Gastroesophageal sphincter (tissue), 4 donors: ENCODE results near the gene MAGI3. TPM values are rescaled to one million over a fixed set of nuclear protein-coding genes. Genes with fewer than 3 reads are reported as not detected.

Experiments used
- ATAC-seq: fragments of 150-250 bp; one replicate; pipeline ENCODE4 v1.9.1; 2016; ENCODE audit warnings: mild to moderate bottlenecking, moderate library complexity
- H3K27ac ChIP-seq, 4 donors: fragments of 200-600 bp; sonication (generic) in 3 of 4; 1 replicate in 3 of 4; 2 replicates in 1 of 4; pipeline ENCODE4 v1.5.1; 2016 to 2019
- H3K27me3 ChIP-seq: fragments of 200-600 bp; sonication (generic); one replicate; pipeline ENCODE4 v1.5.1; 2019
- H3K36me3 ChIP-seq, 2 donors: fragments of 200-600 bp; sonication (generic); one replicate each; pipeline ENCODE4 v1.5.1; 2019; ENCODE audit warnings: control low read depth in 1 of 2
- H3K4me1 ChIP-seq, 3 donors: fragments of 200-600 bp; sonication (generic); 1 replicate in 2 of 3; 2 replicates in 1 of 3; pipeline ENCODE4 v1.5.1; 2016 to 2019; ENCODE audit warnings: control low read depth in 2 of 3
- H3K4me3 ChIP-seq, 2 donors: fragments of 200-600 bp; sonication (generic); one replicate each; pipeline ENCODE4 v1.5.1; 2019; ENCODE audit warnings: mild to moderate bottlenecking in 1 of 2, moderate library complexity in 1 of 2
- H3K9me3 ChIP-seq, 3 donors: fragments of 200-600 bp; sonication (generic); one replicate each; pipeline ENCODE4 v1.5.1; 2017 to 2019; ENCODE audit warnings: control low read depth in 2 of 3
- CTCF ChIP-seq, 4 experiments: fragments of 200-600 bp in 2 of 4; fragments of 450-650 bp in 2 of 4; sonication (generic) in 1 of 4; IDR thresholded peaks; one replicate each; pipeline ENCODE4 v1.5.1; 2017 to 2019; ENCODE audit warnings: antibody characterized with exemption in 4 of 4, mild to moderate bottlenecking in 2 of 4, moderate library complexity in 2 of 4
- EP300 ChIP-seq: sonication (generic); formaldehyde crosslinking; IDR thresholded peaks from one replicate; pipeline ENCODE4 v1.6.1; 2017; ENCODE audit warnings: antibody characterized with exemption, mild to moderate bottlenecking
- POLR2A ChIP-seq, 2 donors: fragments of 450-650 bp; IDR thresholded peaks; one replicate each; pipeline ENCODE4 v1.6.1; 2017; ENCODE audit warnings: antibody characterized with exemption in 2 of 2, mild to moderate bottlenecking in 2 of 2, moderate library complexity in 1 of 2
- POLR2AphosphoS5 ChIP-seq: sonication (generic); formaldehyde crosslinking; IDR thresholded peaks from one replicate; pipeline ENCODE4 v1.6.1; 2017; ENCODE audit warnings: antibody characterized with exemption
- WGBS, 2 donors: methylation state at CpG; one replicate each; pipeline ENCODE4 v1.1.5; 2018; ENCODE audit warnings: low coverage in 1 of 2; 5-methylcytosine and 5-hydroxymethylcytosine counted together
- total RNA-seq, 4 donors: library from RNA; depleted of rRNA; stranded (reverse); fragments of >200 nt; gene quantifications; one replicate each; pipeline ENCODE4 v1.1.0, GENCODE V29; 2016

The MAGI3 gene
- total RNA-seq, 4 donors from 2014 or later, result 18.2 to 26.6 (median 22.7) TPM

DNA sequence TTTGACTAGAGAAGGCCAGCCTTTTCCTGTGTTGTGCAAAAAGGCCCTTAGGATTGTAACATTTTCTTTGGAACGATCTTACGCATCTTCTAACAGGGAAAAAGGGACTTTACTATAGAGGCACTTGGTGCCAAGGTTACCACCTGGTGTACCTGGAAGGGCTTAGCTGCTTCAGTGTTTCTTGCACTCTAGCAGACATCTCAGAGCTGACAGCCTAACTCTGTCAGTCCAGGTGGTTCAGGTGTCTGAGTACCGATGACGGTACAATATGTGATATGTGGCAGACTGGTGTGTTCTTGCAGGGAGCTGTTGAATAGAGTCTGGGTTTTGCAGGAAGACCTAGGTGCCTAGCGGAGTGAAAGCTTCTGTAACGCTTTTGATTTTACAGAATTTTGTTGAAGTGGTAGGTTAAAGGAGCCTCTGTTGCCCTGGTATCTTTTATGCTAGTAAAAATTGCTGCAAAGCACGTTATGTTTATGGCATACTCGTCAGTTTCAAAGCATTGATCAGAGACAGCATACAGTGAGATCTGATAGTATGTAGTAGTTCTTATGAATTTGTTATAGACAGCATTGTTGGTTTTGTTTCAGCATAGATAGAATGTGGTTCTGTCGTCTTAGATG, 1.4 kb downstream of the MAGI3 start:
- TF ChIP-seq POLR2A (IDR thresholded peaks at IDR 0.05), result no peak
- TF ChIP-seq POLR2AphosphoS5, result no peak
- TF ChIP-seq CTCF (IDR thresholded peaks at IDR 0.05), result no peak
- TF ChIP-seq EP300, result no peak
- Histone ChIP-seq H3K36me3 (no peaks in the 10 kb centered on the region), H3K4me1 (peaks cover 0 to 56% (median 3%) of the 10 kb centered on the region in 3 donors), H3K27ac (peak overlapping the region in 3 of 4 donors; percentile 92 to 94 (median 94)), H3K4me3 (peak overlapping the region; percentile 92 to 97), H3K27me3 (no peaks in the 10 kb centered on the region), H3K9me3 (no peaks in the 10 kb centered on the region)
- WGBS, 2 donors, result 4 to 8% methylated on average over 3 to 9 of the region's 9 CpGs
- no peak for ATAC-seq

DNA sequence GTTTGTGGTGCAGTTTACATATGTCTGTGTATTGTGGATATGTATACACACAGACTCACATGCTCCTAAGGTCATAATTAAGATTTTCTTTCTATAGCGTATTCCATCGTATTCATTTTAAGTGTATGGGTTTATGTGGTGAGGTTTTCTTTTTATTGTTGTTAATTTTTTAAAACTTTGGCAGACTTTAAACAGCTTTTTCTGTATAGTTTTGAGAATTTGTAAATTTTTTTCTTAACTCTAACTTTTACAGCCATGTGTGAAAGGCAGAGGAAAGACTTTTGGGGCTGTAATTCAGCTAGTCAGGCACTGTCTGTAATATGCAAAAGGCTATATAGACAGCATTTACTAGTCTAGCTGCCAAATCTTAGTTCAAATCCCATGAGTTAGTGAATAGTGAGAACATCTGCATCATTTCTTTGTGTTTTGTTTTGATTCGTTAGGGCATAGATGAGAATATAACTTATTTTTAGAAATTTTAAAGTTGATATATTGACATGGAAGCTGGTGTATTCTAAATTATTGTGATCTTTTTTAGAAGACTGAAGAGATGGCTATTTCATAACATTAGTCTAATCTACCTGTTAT, 2.3 kb downstream of the MAGI3 start:
- TF ChIP-seq CTCF (IDR thresholded peaks at IDR 0.05) (no peak), EP300 (no peak), POLR2AphosphoS5 (no peak), POLR2A (IDR thresholded peaks at IDR 0.05) (no peak)
- no peaks in the 10 kb centered on the region for H3K9me3 ChIP-seq
- ATAC-seq, result no peak
- peak overlapping the region in 2 of 4 donors; percentile 26 to 92 for H3K27ac ChIP-seq
- H3K4me1 ChIP-seq, result peaks cover 0 to 65% (median 3%) of the 10 kb centered on the region in 3 donors
- peak overlapping the region; percentile 92 to 97 for H3K4me3 ChIP-seq
- WGBS, 2 donors, result 22 to 40% methylated on average over 3 of the region's 3 CpGs
- no peaks in the 10 kb centered on the region for H3K27me3 ChIP-seq
- H3K36me3 ChIP-seq, result no peaks in the 10 kb centered on the region

- no peaks in the 10 kb centered on the region for H3K36me3 ChIP-seq
These were observed 3.9 kb downstream of the MAGI3 start for GRCh38 chr1:113394043-113394862.

GRCh38 chr1:113394863-113395259, 4.5 kb downstream of the MAGI3 start:
- H3K4me1 ChIP-seq, result peaks cover 0 to 63% (median 0%) of the 10 kb centered on the region in 3 donors
- no peak overlapping the region for H3K4me3 ChIP-seq
- ATAC-seq, result no peak
- no peaks in the 10 kb centered on the region for H3K9me3 ChIP-seq
- no peak overlapping the region for H3K27ac ChIP-seq
- WGBS, 2 donors, result 100% methylated on average over 1 of the region's 1 CpG
- no peaks in the 10 kb centered on the region for H3K27me3 ChIP-seq
- no peak for TF ChIP-seq CTCF (IDR thresholded peaks at IDR 0.05)
- no peak for TF ChIP-seq POLR2AphosphoS5
- no peak for TF ChIP-seq EP300
- H3K36me3 ChIP-seq, result no peaks in the 10 kb centered on the region

More at GRCh38 chr1:113394043-113394862, 3.9 kb downstream of the MAGI3 start:
- Histone ChIP-seq H3K27me3 (no peaks in the 10 kb centered on the region), H3K27ac (no peak overlapping the region), H3K4me1 (peaks cover 0 to 66% (median 3%) of the 10 kb centered on the region in 3 donors), H3K9me3 (no peaks in the 10 kb centered on the region), H3K4me3 (no peak overlapping the region)
- WGBS, 2 donors, result 73 to 91% methylated on average over 4 of the region's 4 CpGs
- no peak for TF ChIP-seq POLR2A (IDR thresholded peaks at IDR 0.05)
- TF ChIP-seq EP300, result no peak
- TF ChIP-seq CTCF (IDR thresholded peaks at IDR 0.05), result no peak
- no peak for TF ChIP-seq POLR2AphosphoS5
- ATAC-seq, result no peak
